Tibial nerve (tissue), 3 donors: ENCODE data around the gene GOLPH3.

Source experiments
- POLR2A ChIP-seq, 2 donors: fragments of 450-650 bp; IDR thresholded peaks; one replicate each; pipeline ENCODE4 v1.6.1; 2017; ENCODE audit warnings: antibody characterized with exemption in 2 of 2, mild to moderate bottlenecking in 2 of 2, moderate library complexity in 2 of 2
- TF ChIP-seq, protein P1 (sequence below), 5 experiments: fragments of 200-600 bp in 3 of 5; fragments of 450-650 bp in 2 of 5; sonication (generic) in 3 of 5; IDR thresholded peaks; one replicate each; pipeline ENCODE4 v1.5.1; 2016 to 2019; ENCODE audit warnings: antibody characterized with exemption in 5 of 5, mild to moderate bottlenecking in 3 of 5, moderate library complexity in 2 of 5

DNA sequence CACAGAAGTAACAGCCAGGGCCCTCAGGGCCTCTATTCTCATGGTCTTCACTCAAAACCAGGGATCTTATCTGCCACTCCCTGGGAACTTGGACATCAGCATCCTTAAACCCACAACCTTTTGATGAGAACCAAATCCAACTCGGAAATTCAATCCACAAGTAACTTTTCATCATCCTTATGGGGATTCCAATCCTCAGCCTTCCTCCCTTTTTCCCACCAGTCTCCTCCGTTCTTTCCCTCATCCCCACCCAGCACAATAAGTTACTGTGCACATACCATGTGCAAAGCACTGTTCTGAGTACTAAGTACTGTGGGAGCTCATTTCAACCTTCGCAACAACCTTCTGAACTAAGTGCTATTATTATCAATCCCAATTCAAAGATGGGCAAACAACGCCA is 17.0 kb downstream of the GOLPH3 start:
- TF ChIP-seq POLR2A (IDR thresholded peaks at IDR 0.05), result no peak
- TF ChIP-seq, protein P1, sequence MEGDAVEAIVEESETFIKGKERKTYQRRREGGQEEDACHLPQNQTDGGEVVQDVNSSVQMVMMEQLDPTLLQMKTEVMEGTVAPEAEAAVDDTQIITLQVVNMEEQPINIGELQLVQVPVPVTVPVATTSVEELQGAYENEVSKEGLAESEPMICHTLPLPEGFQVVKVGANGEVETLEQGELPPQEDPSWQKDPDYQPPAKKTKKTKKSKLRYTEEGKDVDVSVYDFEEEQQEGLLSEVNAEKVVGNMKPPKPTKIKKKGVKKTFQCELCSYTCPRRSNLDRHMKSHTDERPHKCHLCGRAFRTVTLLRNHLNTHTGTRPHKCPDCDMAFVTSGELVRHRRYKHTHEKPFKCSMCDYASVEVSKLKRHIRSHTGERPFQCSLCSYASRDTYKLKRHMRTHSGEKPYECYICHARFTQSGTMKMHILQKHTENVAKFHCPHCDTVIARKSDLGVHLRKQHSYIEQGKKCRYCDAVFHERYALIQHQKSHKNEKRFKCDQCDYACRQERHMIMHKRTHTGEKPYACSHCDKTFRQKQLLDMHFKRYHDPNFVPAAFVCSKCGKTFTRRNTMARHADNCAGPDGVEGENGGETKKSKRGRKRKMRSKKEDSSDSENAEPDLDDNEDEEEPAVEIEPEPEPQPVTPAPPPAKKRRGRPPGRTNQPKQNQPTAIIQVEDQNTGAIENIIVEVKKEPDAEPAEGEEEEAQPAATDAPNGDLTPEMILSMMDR (IDR thresholded peaks at IDR 0.05), result no peak
